HepG2 (cell line): ENCODE measurements around the gene SDR39U1. TPM values are rescaled to one million over a fixed set of nuclear protein-coding genes. Genes with fewer than 3 reads are reported as not detected.

Experiments used
- ATAC-seq: fragments of 200-7000 bp; cut with Tn5 transposase; 3 replicates; pipeline ENCODE4 v1.9.1; 2020; ENCODE audit warnings: mild to moderate bottlenecking, moderate library complexity
- BruUV-seq: library from RNA; stranded (reverse); fragments of 400-500 nt; replicated peaks from 2 replicates; lab custom pipeline; 2021; lab: Mats Ljungman, UMichigan
- CTCF ChIA-PET: fragments of 300-600 bp; formaldehyde crosslinking; extraction: SDS; loops from one replicate; lab custom pipeline; 2021; ENCODE audit warnings: low total read pairs, inconsistent platforms, low intra/inter-chr PET ratio; lab: Yijun Ruan, JAX
- POLR2A ChIA-PET: fragments of 350-600 bp; sonication (Branson Sonifier 250); formaldehyde crosslinking; loops from one replicate; lab custom pipeline; 2020; ENCODE audit warnings: antibody characterized with exemption, inconsistent platforms; lab: Yijun Ruan, JAX
- DNase-seq: peaks from one replicate; pipeline ENCODE4 v3.0.0-alpha.2; 2015; ENCODE audit warnings: low spot score
- FAIRE-seq: peaks from 3 replicates; lab custom pipeline; 2011; peaks lifted over from hg19 to GRCh38; lab: Jason Lieb, UNC
- H2AFZ ChIP-seq: one replicate; pipeline ENCODE4 v1.6.1; 2011; ENCODE audit warnings: low read length, inconsistent platforms
- H3K27ac ChIP-seq: fragments of 300-600 bp; 3 replicates; pipeline ENCODE4 v1.8.0; 2011; ENCODE audit warnings: mixed run types, mild to moderate bottlenecking, mixed read lengths, low read length, inconsistent platforms; ENCODE audit not compliant: insufficient read depth; ENCODE audit errors: extremely low read length
- H3K27me3 ChIP-seq, 2 experiments: fragments of 200-600 bp in 1 of 2; 2 replicates in 1 of 2; 3 replicates in 1 of 2; pipeline versions ENCODE4 v1.6.0 to v1.8.0; 2011; ENCODE audit warnings: low read length in 2 of 2, mild to moderate bottlenecking in 2 of 2, moderate library complexity in 2 of 2, inconsistent platforms in 1 of 2; ENCODE audit not compliant: insufficient read depth in 2 of 2, control insufficient read depth in 1 of 2
- H3K36me3 ChIP-seq, 2 experiments: fragments of 200-600 bp in 1 of 2; replicated peaks in 1 of 2; 2 replicates in 1 of 2; 3 replicates in 1 of 2; pipeline versions ENCODE4 v1.5.1 to v1.8.0; 2011; ENCODE audit warnings: low read length in 2 of 2, inconsistent platforms in 1 of 2; ENCODE audit not compliant: insufficient read depth in 2 of 2, control insufficient read depth in 1 of 2
- H3K4me1 ChIP-seq: 2 replicates; pipeline ENCODE4 v1.5.1; 2012; ENCODE audit warnings: low read length, inconsistent platforms; ENCODE audit not compliant: insufficient read depth
- H3K4me2 ChIP-seq: 2 replicates; pipeline ENCODE4 v1.6.0; 2011; ENCODE audit warnings: low read depth, low read length, inconsistent platforms
- H3K4me3 ChIP-seq, 3 experiments: fragments of 200-600 bp in 1 of 3; sonication (generic), shearing (Covaris generic) in 1 of 3; replicated peaks in 1 of 3; 2 replicates each; pipeline ENCODE4 v1.5.1; 2011 to 2016; ENCODE audit warnings: low read length in 3 of 3, inconsistent platforms in 2 of 3, low read depth in 2 of 3, mild to moderate bottlenecking in 2 of 3, control low read depth in 1 of 3, mixed read lengths in 1 of 3; ENCODE audit not compliant: insufficient read depth in 1 of 3
- H3K79me2 ChIP-seq: one replicate; pipeline ENCODE4 v1.6.1; 2011; ENCODE audit warnings: low read length, inconsistent platforms; ENCODE audit not compliant: insufficient read depth
- H3K9ac ChIP-seq: 2 replicates; pipeline ENCODE4 v1.6.0; 2011; ENCODE audit warnings: mild to moderate bottlenecking, low read depth, low read length, inconsistent platforms; ENCODE audit not compliant: insufficient read depth
- H3K9me3 ChIP-seq: 2 replicates; pipeline ENCODE4 v1.5.1; 2012; ENCODE audit warnings: mild to moderate bottlenecking, low read length
- H4K20me1 ChIP-seq: 2 replicates; pipeline ENCODE4 v1.6.0; 2011; ENCODE audit warnings: inconsistent platforms, mild to moderate bottlenecking, low read length, moderate library complexity; ENCODE audit not compliant: insufficient read depth
- MNT ChIP-seq: fragments of 450-650 bp; IDR thresholded peaks from 2 replicates; pipeline ENCODE4 v1.6.1; 2016
- TCF12 ChIP-seq, 2 experiments: fragments of 450-650 bp in 1 of 2; sonication (generic) in 1 of 2; formaldehyde crosslinking in 1 of 2; IDR thresholded peaks; 2 replicates each; pipeline versions ENCODE4 v1.6.1 to v1.8.0; 2017 to 2022; ENCODE audit warnings: antibody characterized with exemption in 1 of 2, mild to moderate bottlenecking in 1 of 2, missing genetic modification reagents in 1 of 2, moderate library complexity in 1 of 2
- ZNF646 ChIP-seq: sonication (generic); formaldehyde crosslinking; IDR thresholded peaks from 2 replicates; pipeline ENCODE4 v1.9.0; 2021; ENCODE audit warnings: mild to moderate bottlenecking, missing genetic modification reagents
- ZSCAN30 ChIP-seq: sonication (generic); formaldehyde crosslinking; IDR thresholded peaks from 2 replicates; pipeline ENCODE4 v1.5.0; 2020; ENCODE audit warnings: mild to moderate bottlenecking, missing genetic modification reagents
- in situ Hi-C: cut with HindIII; loops from 2 replicates; pipeline ENCODE4 v1.10.0; 2017; ENCODE audit warnings: low pct_unique_long_range_greater_than_20kb; ENCODE audit not compliant: extremely low pct_ligation_motif_present
- intact Hi-C: fragments of 100-400 bp; cut with micrococcal nuclease; formaldehyde crosslinking; loops from one replicate; pipeline ENCODE4 v1.10.0; 2022; ENCODE audit not compliant: unreplicated experiment
- polyA plus RNA-seq, 8 experiments: library from polyadenylated mRNA; depleted of rRNA in 3 of 8; stranded (reverse) in 7 of 8; unstranded in 1 of 8; fragments of >200 nt; fragmentation: Illumina TruSeq in 4 of 8; extraction: Trizol in 4 of 8; gene quantifications; 2 replicates each; pipeline versions ENCODE4 v1.2.1 to v1.2.3, GENCODE V29; 2011 to 2016; ENCODE audit warnings: low read depth in 4 of 8, missing spikeins in 1 of 8, mixed read lengths in 1 of 8; ENCODE audit not compliant: insufficient read depth in 1 of 8
- total RNA-seq, 5 experiments: library from RNA; depleted of rRNA; stranded (reverse); fragments of >200 nt; fragmentation: Illumina TruSeq; extraction: Trizol; gene quantifications; 2 replicates each; pipeline ENCODE4 v1.2.3, GENCODE V29; 2016; ENCODE audit warnings: low read depth in 1 of 5
- TF ChIP-seq, protein P1 (sequence below): sonication (generic); formaldehyde crosslinking; conservative IDR thresholded peaks from 2 replicates; pipeline ENCODE4 v1.8.0; 2022; ENCODE audit warnings: low read depth, missing genetic modification reagents

The SDR39U1 gene
- total and polyA plus RNA-seq, 2 of the 13 experiments (the other 11 are each of a cell fraction or from before 2014, with no cell fraction given) = 34.4 to 129 TPM

DNA sequence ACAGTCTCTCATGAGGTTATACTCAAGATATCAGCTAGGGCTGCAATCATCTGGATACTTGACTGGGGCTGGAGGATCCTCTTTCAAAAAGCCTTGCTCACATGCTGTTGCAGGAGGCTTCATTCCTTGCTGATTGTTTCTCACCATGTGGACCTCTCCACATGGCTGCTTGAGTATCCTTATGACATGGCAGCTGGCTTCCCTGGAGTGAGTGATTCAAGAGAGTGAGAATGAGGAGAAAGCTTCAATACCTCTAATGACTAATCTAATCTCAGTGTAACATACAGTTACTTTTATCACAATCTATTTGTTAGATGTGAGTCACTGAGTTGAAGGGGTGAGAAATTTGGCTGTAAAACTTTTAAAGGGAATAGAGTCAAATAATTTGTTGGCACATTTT, 14.4 kb upstream of the SDR39U1 start:
- intact Hi-C loops (no loop called here), in situ Hi-C loops (no loop called here)
- H3K36me3 ChIP-seq = peaks cover 10 to 13% of the 10 kb centered on the region in 2 experiments; a peak in 3 of 5 replicates
- no peak overlapping the region for H2AFZ ChIP-seq
- ChIA-PET POLR2A (no interaction called here), CTCF (no interaction called here)
- no peak overlapping the region for H3K4me2 ChIP-seq
- H3K27ac ChIP-seq = no peak overlapping the region
- FAIRE-seq (no peak), DNase-seq (no peak), ATAC-seq (no peak)
- no peaks in the 10 kb centered on the region for H3K4me1 ChIP-seq
- no peak overlapping the region for H3K4me3 ChIP-seq
- no peak overlapping the region for H3K9ac ChIP-seq
- no TSS peak for BruUV-seq
- H3K27me3 ChIP-seq = no peaks in the 10 kb centered on the region
- H3K9me3 ChIP-seq = peaks cover 13% of the 10 kb centered on the region
- no peaks in the 10 kb centered on the region for H3K79me2 ChIP-seq
- peak; percentile 53 for TF ChIP-seq MNT
- no peak for TF ChIP-seq ZSCAN30 (CRISPR knock-in tag)
- peak; percentile 7; the same call in 1 of the 2 replicates for TF ChIP-seq TCF12 (IDR thresholded peaks at IDR 0.05)
- no peak for TF ChIP-seq TCF12 (CRISPR knock-in tag; IDR thresholded peaks at IDR 0.05)
- 0 out of 2 replicates have a peak, but pooled peaks have one; percentile 27 for TF ChIP-seq ZNF646 (CRISPR knock-in tag)
- TF ChIP-seq, protein P1, sequence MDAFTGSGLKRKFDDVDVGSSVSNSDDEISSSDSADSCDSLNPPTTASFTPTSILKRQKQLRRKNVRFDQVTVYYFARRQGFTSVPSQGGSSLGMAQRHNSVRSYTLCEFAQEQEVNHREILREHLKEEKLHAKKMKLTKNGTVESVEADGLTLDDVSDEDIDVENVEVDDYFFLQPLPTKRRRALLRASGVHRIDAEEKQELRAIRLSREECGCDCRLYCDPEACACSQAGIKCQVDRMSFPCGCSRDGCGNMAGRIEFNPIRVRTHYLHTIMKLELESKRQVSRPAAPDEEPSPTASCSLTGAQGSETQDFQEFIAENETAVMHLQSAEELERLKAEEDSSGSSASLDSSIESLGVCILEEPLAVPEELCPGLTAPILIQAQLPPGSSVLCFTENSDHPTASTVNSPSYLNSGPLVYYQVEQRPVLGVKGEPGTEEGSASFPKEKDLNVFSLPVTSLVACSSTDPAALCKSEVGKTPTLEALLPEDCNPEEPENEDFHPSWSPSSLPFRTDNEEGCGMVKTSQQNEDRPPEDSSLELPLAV (CRISPR knock-in tag) = 0 out of 2 replicates have a peak, but pooled peaks have one; percentile 16
- TF ChIP-seq, all 625 proteins: peak for 4
- no peaks in the 10 kb centered on the region for H4K20me1 ChIP-seq
